ENCODE results near the gene ERC1. TPM values are rescaled to one million over a fixed set of nuclear protein-coding genes. Genes with fewer than 3 reads are reported as not detected.

ERC1 gene
- total RNA-seq, 1 experiment from 2014 or later = 55.1 TPM

- no peaks in the 10 kb centered on the region for H3K36me3 Mint-ChIP-seq (ENCODE audit: insufficient read depth, unreplicated experiment)
- no peaks in the 10 kb centered on the region for H3K9me3 Mint-ChIP-seq (ENCODE audit: unreplicated experiment)
- TSS peak; percentile 52 for BruUV-seq (replicated peaks)
- no peaks in the 10 kb centered on the region for H3K27me3 Mint-ChIP-seq (ENCODE audit: insufficient read depth, unreplicated experiment)
- no peak overlapping the region for H3K4me3 Mint-ChIP-seq (ENCODE audit: unreplicated experiment)
- DNase-seq (ENCODE audit: unreplicated experiment) = peak; percentile 79
- POLR2A ChIA-PET = interaction anchor here (0.7 to 1.4 kb wide), 6 partner anchors 11 to 323 kb away, joined by 3 to 7 read pairs (median 4); no protein-coding TSS in a partner anchor
- TF ChIP-seq, protein P1, sequence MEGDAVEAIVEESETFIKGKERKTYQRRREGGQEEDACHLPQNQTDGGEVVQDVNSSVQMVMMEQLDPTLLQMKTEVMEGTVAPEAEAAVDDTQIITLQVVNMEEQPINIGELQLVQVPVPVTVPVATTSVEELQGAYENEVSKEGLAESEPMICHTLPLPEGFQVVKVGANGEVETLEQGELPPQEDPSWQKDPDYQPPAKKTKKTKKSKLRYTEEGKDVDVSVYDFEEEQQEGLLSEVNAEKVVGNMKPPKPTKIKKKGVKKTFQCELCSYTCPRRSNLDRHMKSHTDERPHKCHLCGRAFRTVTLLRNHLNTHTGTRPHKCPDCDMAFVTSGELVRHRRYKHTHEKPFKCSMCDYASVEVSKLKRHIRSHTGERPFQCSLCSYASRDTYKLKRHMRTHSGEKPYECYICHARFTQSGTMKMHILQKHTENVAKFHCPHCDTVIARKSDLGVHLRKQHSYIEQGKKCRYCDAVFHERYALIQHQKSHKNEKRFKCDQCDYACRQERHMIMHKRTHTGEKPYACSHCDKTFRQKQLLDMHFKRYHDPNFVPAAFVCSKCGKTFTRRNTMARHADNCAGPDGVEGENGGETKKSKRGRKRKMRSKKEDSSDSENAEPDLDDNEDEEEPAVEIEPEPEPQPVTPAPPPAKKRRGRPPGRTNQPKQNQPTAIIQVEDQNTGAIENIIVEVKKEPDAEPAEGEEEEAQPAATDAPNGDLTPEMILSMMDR (IDR thresholded peaks at IDR 0.05; ENCODE audit: unreplicated experiment) = no peak
- intact Hi-C loops (cut with micrococcal nuclease) = no loop called here
- no peaks in the 10 kb centered on the region for H3K4me1 Mint-ChIP-seq (ENCODE audit: insufficient read depth, unreplicated experiment)
- CTCF ChIA-PET = interaction anchor here (1.1 kb wide), 1 partner anchor 99 kb away, joined by 6 read pairs; no protein-coding TSS in a partner anchor
- H3K27ac Mint-ChIP-seq (ENCODE audit: low read depth, unreplicated experiment) = no peak overlapping the region
These were observed 226.3 kb downstream of the ERC1 start for GRCh38 chr12:1217191-1217949.

- Mint-ChIP-seq H3K27ac (ENCODE audit: low read depth, unreplicated experiment) (no peak overlapping the region), H3K4me1 (ENCODE audit: insufficient read depth, unreplicated experiment) (no peaks in the 10 kb centered on the region), H3K4me3 (ENCODE audit: unreplicated experiment) (no peak overlapping the region), H3K27me3 (ENCODE audit: insufficient read depth, unreplicated experiment) (no peaks in the 10 kb centered on the region), H3K36me3 (ENCODE audit: insufficient read depth, unreplicated experiment) (no peaks in the 10 kb centered on the region), H3K9me3 (ENCODE audit: unreplicated experiment) (no peaks in the 10 kb centered on the region)
- POLR2A ChIA-PET = interaction anchor here (1.1 to 1.2 kb wide), 3 partner anchors 21 to 227 kb away, joined by 3 to 7 read pairs (median 3); no protein-coding TSS in a partner anchor
- TF ChIP-seq, protein P1 (IDR thresholded peaks at IDR 0.05; ENCODE audit: unreplicated experiment) = no peak
- DNase-seq (ENCODE audit: unreplicated experiment) = no peak
- intact Hi-C loops (cut with micrococcal nuclease) = no loop called here
- CTCF ChIA-PET = no interaction called here
- no TSS peak for BruUV-seq (replicated peaks)
These were observed 227.3 kb downstream of the ERC1 start for GRCh38 chr12:1218369-1218768.

- TF ChIP-seq, protein P1 (IDR thresholded peaks at IDR 0.05; ENCODE audit: unreplicated experiment) = no peak
- BruUV-seq (replicated peaks) = no TSS peak
- H3K36me3 Mint-ChIP-seq (ENCODE audit: insufficient read depth, unreplicated experiment) = no peaks in the 10 kb centered on the region
- ChIA-PET CTCF (interaction anchor here (0.6 to 1.4 kb wide), 3 partner anchors 11 to 102 kb away, joined by 3 to 5 read pairs (median 4); no protein-coding TSS in a partner anchor), POLR2A (interaction anchor here (0.6 to 1.4 kb wide), 5 partner anchors 9 to 186 kb away, joined by 3 to 8 read pairs (median 5); no protein-coding TSS in a partner anchor)
- H3K27me3 Mint-ChIP-seq (ENCODE audit: insufficient read depth, unreplicated experiment) = no peaks in the 10 kb centered on the region
- intact Hi-C loops (cut with micrococcal nuclease) = no loop called here
- H3K9me3 Mint-ChIP-seq (ENCODE audit: unreplicated experiment) = no peaks in the 10 kb centered on the region
- no peak for DNase-seq (ENCODE audit: unreplicated experiment)
- H3K4me3 Mint-ChIP-seq (ENCODE audit: unreplicated experiment) = no peak overlapping the region
- H3K4me1 Mint-ChIP-seq (ENCODE audit: insufficient read depth, unreplicated experiment) = no peaks in the 10 kb centered on the region
- no peak overlapping the region for H3K27ac Mint-ChIP-seq (ENCODE audit: low read depth, unreplicated experiment)
These were observed 229.4 kb downstream of the ERC1 start for GRCh38 chr12:1220127-1221092.
